OCI-LY1 (cell line): ENCODE results near the gene ADAMTS14.

ENCODE experiments used
- CTCF ChIP-seq: fragments of 200-600 bp; sonication (generic), shearing (Covaris generic); IDR thresholded peaks from 2 replicates; pipeline ENCODE4 v1.5.1; 2017; ENCODE audit warnings: mild to moderate bottlenecking, antibody characterized with exemption, low read length, moderate library complexity, mixed read lengths
- EZH2 ChIP-seq: fragments of 200-600 bp; sonication (generic), shearing (Covaris generic); IDR thresholded peaks from 2 replicates; pipeline ENCODE4 v1.8.0; 2017; ENCODE audit warnings: borderline replicate concordance, mixed run types, mild to moderate bottlenecking, antibody characterized with exemption, low read length, moderate library complexity, mixed read lengths

GRCh38 chr10:70699659-70700174, 27.4 kb downstream of the ADAMTS14 start:
- TF ChIP-seq CTCF (no peak), EZH2 (no peak)
